ENCODE measurements around the gene TMEM185B. TPM values are rescaled to one million over a fixed set of nuclear protein-coding genes. Genes with fewer than 3 reads are reported as not detected.

TMEM185B gene
- total and polyA plus RNA-seq, 4 donors = 1.8 to 8.5 (median 6.8) TPM

DNA sequence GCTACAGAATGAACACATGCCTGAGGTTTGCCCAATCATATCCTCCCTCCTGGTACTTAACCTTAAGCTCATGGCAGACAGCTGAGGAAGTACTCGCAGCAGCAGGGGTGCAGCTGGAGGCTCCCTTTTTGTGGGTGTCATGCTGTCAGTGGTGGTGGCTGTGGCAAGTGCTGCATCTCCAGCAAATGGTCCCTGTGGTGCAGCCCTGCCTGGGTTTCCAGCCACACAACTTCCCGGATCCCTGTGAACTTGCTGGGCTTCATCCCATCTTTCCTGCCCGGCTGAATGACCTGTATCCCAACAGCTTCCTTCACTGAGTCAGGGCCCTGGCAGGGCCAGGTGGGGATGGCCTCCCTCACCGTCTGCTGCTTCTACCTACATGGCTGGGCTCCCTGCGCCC lies 5.0 kb downstream of the TMEM185B start:
- Histone ChIP-seq H3K36me3 (ENCODE audit: control insufficient read depth in 4 of 4, insufficient read depth in 3 of 4, low read depth in 1 of 4, low read length in 3 of 4) (peaks cover 0 to 3% (median 0%) of the 10 kb centered on the region in 4 donors), H3K27ac (ENCODE audit: low read depth in 1 of 2, low read length in 2 of 2) (no peak overlapping the region), H3K4me1 (ENCODE audit: control insufficient read depth in 4 of 4, insufficient read depth in 4 of 4, low read length in 3 of 4) (peaks cover 0 to 10% (median 5%) of the 10 kb centered on the region in 4 donors), H3K4me3 (ENCODE audit: low read depth in 1 of 3, low read length in 3 of 3) (no peak overlapping the region), H3K27me3 (ENCODE audit: control insufficient read depth in 4 of 4, insufficient read depth in 4 of 4, low read length in 3 of 4) (no peaks in the 10 kb centered on the region), H3K9ac (ENCODE audit: low read depth in 1 of 2, low read length in 2 of 2) (no peak overlapping the region), H3K9me3 (ENCODE audit: control insufficient read depth in 4 of 4, low read length in 3 of 4) (no peaks in the 10 kb centered on the region)
- TF ChIP-seq EGR1 (IDR thresholded peaks at IDR 0.05; ENCODE audit: low read depth in 2 of 2) = no peak
- TF ChIP-seq HNF4A (conservative IDR thresholded peaks at IDR 0.05) = no peak
- no peak for TF ChIP-seq CTCF (IDR thresholded peaks at IDR 0.05; ENCODE audit: low read depth, low read length, missing input control)
- TF ChIP-seq ATF3 (IDR thresholded peaks at IDR 0.05) = no peak
- no peak for TF ChIP-seq YY1 (IDR thresholded peaks at IDR 0.05)
- TF ChIP-seq ZBTB33 (IDR thresholded peaks at IDR 0.05) = no peak
- no peak for TF ChIP-seq GABPA (IDR thresholded peaks at IDR 0.05 in 1 of 2, conservative IDR thresholded peaks at IDR 0.05 in 1 of 2)
- TF ChIP-seq JUND (IDR thresholded peaks at IDR 0.05) = no peak
- no peak for TF ChIP-seq REST (IDR thresholded peaks at IDR 0.05)
- no peak for TF ChIP-seq RXRA (IDR thresholded peaks at IDR 0.05)
- no peak for TF ChIP-seq FOXA1 (IDR thresholded peaks at IDR 0.05)
- TF ChIP-seq TAF1 (conservative IDR thresholded peaks at IDR 0.05) = no peak
- TF ChIP-seq SP1 (IDR thresholded peaks at IDR 0.05) = no peak
- TF ChIP-seq MAX (IDR thresholded peaks at IDR 0.05) = no peak
- no peak for TF ChIP-seq FOXA2 (IDR thresholded peaks at IDR 0.05)
- TF ChIP-seq NR2F2 (IDR thresholded peaks at IDR 0.05) = no peak
- TF ChIP-seq RAD21 (IDR thresholded peaks at IDR 0.05) = no peak
- no peak for TF ChIP-seq HNF4G (IDR thresholded peaks at IDR 0.05)
- no peak for DNase-seq (ENCODE audit: low spot score)
- WGBS = 97% methylated on average over 5 of the region's 5 CpGs

Measured in liver (tissue), 9 donors.